ENCODE measurements around the gene WDR20.

The WDR20 gene

DNA sequence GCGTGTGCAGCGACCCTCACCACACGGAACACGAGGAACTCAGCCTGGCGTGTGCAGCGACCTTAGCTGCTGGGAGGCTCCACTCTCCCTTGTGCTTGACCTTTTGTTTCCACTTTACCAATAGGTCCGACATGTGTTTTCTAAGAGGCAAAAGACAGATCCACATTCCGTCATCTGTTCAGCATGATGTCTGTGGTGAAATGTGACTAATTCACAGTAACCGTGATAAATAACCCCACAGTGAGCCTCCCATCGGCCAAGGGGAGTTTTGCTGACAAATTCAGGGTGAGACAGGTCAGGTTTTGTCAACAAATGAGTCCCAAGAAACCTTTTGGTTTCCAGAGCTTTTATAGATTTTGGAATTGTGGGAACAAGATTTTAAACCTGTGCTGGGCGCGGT is 109.3 kb downstream of the WDR20 start:
- Histone ChIP-seq H3K4me2 (ENCODE audit: low read length) (no peak overlapping the region), H4K20me1 (ENCODE audit: control insufficient read depth, insufficient read depth, low read depth, low read length) (no peaks in the 10 kb centered on the region), H3K36me3 (ENCODE audit: control insufficient read depth, low read length) (no peaks in the 10 kb centered on the region), H3K9me3 (ENCODE audit: control insufficient read depth, insufficient read depth, low read length) (no peaks in the 10 kb centered on the region), H3K27ac (ENCODE audit: low read depth, low read length) (no peak overlapping the region), H3K4me1 (ENCODE audit: control insufficient read depth, low read length) (no peaks in the 10 kb centered on the region), H3F3A (ENCODE audit: control insufficient read depth, insufficient read depth) (no peaks in the 10 kb centered on the region), H3K4me3 (ENCODE audit: low read length) (no peak overlapping the region), H3K9me2 (replicated peaks; ENCODE audit: control insufficient read depth, low read length) (no peaks in the 10 kb centered on the region), H3K27me3 (ENCODE audit: control insufficient read depth, low read length) (0 out of 2 replicates have a peak, but pooled peaks cover 5% of the 10 kb centered on the region), H3K79me2 (ENCODE audit: control insufficient read depth, low read length) (no peaks in the 10 kb centered on the region)
- TF ChIP-seq CTCF (IDR thresholded peaks at IDR 0.05; ENCODE audit: low read depth, low read length, poor library complexity, severe bottlenecking) (no peak), EZH2phosphoT487 (IDR thresholded peaks at IDR 0.05; ENCODE audit: borderline replicate concordance, low read length) (no peak)

- Histone ChIP-seq H3K36me3 (ENCODE audit: control insufficient read depth, low read length) (no peaks in the 10 kb centered on the region), H3K4me3 (ENCODE audit: low read length) (no peak overlapping the region), H3K4me2 (ENCODE audit: low read length) (no peak overlapping the region), H3K9me3 (ENCODE audit: control insufficient read depth, insufficient read depth, low read length) (no peaks in the 10 kb centered on the region), H3K9me2 (replicated peaks; ENCODE audit: control insufficient read depth, low read length) (no peaks in the 10 kb centered on the region), H3K27me3 (ENCODE audit: control insufficient read depth, low read length) (0 out of 2 replicates have a peak, but pooled peaks cover 5% of the 10 kb centered on the region), H3K27ac (ENCODE audit: low read depth, low read length) (no peak overlapping the region), H3K4me1 (ENCODE audit: control insufficient read depth, low read length) (no peaks in the 10 kb centered on the region), H3F3A (ENCODE audit: control insufficient read depth, insufficient read depth) (no peaks in the 10 kb centered on the region), H4K20me1 (ENCODE audit: control insufficient read depth, insufficient read depth, low read depth, low read length) (no peaks in the 10 kb centered on the region), H3K79me2 (ENCODE audit: control insufficient read depth, low read length) (no peaks in the 10 kb centered on the region)
- no peak for TF ChIP-seq CTCF (IDR thresholded peaks at IDR 0.05; ENCODE audit: low read depth, low read length, poor library complexity, severe bottlenecking)
- no peak for TF ChIP-seq EZH2phosphoT487 (IDR thresholded peaks at IDR 0.05; ENCODE audit: borderline replicate concordance, low read length)
Measured at GRCh38 chr14:102249981-102250380, 110.3 kb downstream of the WDR20 start.

GRCh38 chr14:102250636-102251035 is 110.9 kb downstream of the WDR20 start:
- Histone ChIP-seq H4K20me1 (ENCODE audit: control insufficient read depth, insufficient read depth, low read depth, low read length) (no peaks in the 10 kb centered on the region), H3K36me3 (ENCODE audit: control insufficient read depth, low read length) (no peaks in the 10 kb centered on the region), H3K27ac (ENCODE audit: low read depth, low read length) (no peak overlapping the region), H3K4me2 (ENCODE audit: low read length) (no peak overlapping the region), H3F3A (ENCODE audit: control insufficient read depth, insufficient read depth) (no peaks in the 10 kb centered on the region), H3K9me2 (replicated peaks; ENCODE audit: control insufficient read depth, low read length) (no peaks in the 10 kb centered on the region), H3K27me3 (ENCODE audit: control insufficient read depth, low read length) (0 out of 2 replicates have a peak, but pooled peaks cover 5% of the 10 kb centered on the region), H3K9me3 (ENCODE audit: control insufficient read depth, insufficient read depth, low read length) (no peaks in the 10 kb centered on the region), H3K4me3 (ENCODE audit: low read length) (no peak overlapping the region), H3K4me1 (ENCODE audit: control insufficient read depth, low read length) (no peaks in the 10 kb centered on the region), H3K79me2 (ENCODE audit: control insufficient read depth, low read length) (no peaks in the 10 kb centered on the region)
- no peak for TF ChIP-seq CTCF (IDR thresholded peaks at IDR 0.05; ENCODE audit: low read depth, low read length, poor library complexity, severe bottlenecking)
- TF ChIP-seq EZH2phosphoT487 (IDR thresholded peaks at IDR 0.05; ENCODE audit: borderline replicate concordance, low read length): no peak
